AG04450 (cell line): ENCODE results near the gene GAREM2. TPM values are rescaled to one million over a fixed set of nuclear protein-coding genes. Genes with fewer than 3 reads are reported as not detected.

ENCODE experiments used
- CTCF ChIA-PET: fragments of 300-600, 350-600 bp; formaldehyde crosslinking; extraction: SDS; loops from one replicate; lab custom pipeline; 2022; ENCODE audit warnings: antibody characterized with exemption, inconsistent platforms; lab: Charles Lee
- POLR2A ChIA-PET: fragments of 350-600 bp; formaldehyde crosslinking; extraction: SDS; loops from one replicate; lab custom pipeline; 2021; ENCODE audit warnings: antibody characterized with exemption, inconsistent platforms; lab: Yijun Ruan, JAX
- DNase-seq: peaks from one replicate; pipeline ENCODE4 v3.0.0-alpha.2; 2011; ENCODE audit warnings: low read depth, low spot score
- H3K27ac ChIP-seq: one replicate; pipeline ENCODE4 v1.5.1; 2012; ENCODE audit warnings: low read depth, low read length, control low read depth
- H3K27me3 ChIP-seq: one replicate; pipeline ENCODE4 v1.6.0; 2012; ENCODE audit warnings: low read length; ENCODE audit not compliant: control insufficient read depth, insufficient read depth
- H3K4me3 ChIP-seq: 2 replicates; pipeline ENCODE4 v1.5.1; 2011; ENCODE audit warnings: mild to moderate bottlenecking, low read depth, low read length, control low read depth
- H3K9me3 ChIP-seq: 2 replicates; pipeline ENCODE4 v1.5.1; 2012; ENCODE audit warnings: low read length; ENCODE audit not compliant: control insufficient read depth, insufficient read depth
- CTCF ChIP-seq: IDR thresholded peaks from 2 replicates; pipeline ENCODE4 v1.5.1; 2011; ENCODE audit warnings: low read depth, low read length, control low read depth, inconsistent platforms
- polyA plus RNA-seq: library from polyadenylated mRNA; depleted of rRNA; stranded (reverse); fragments of >200 nt; gene quantifications from 2 replicates; pipeline ENCODE4 v1.2.3, GENCODE V29; 2011

GAREM2 gene
- polyA plus RNA-seq, 1 experiment = 2.8 TPM

DNA sequence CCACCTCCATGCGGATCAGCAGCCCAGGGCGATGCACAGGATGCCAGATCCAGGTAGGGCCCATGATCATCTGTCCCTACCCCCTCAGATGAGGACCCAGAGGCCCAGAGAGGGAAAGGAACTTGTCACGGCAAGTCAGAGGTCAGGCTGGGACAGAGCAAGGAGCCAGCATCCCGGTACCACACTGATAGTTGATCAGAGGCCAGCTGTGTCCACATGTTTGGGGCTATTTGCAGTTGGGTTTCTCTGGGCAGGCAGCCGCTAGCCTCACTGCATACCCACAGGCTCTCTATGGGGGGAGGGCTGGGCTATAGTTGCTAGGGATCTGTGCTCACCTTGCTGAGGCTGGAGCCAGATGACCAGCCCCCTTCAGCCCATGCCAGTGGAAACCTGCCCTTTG, 9.6 kb downstream of the GAREM2 start:
- TF ChIP-seq CTCF = no peak
- no peak overlapping the region for H3K4me3 ChIP-seq
- POLR2A ChIA-PET = no interaction called here
- DNase-seq = no peak
- H3K27me3 ChIP-seq = no peaks in the 10 kb centered on the region
- CTCF ChIA-PET = no interaction called here
- H3K9me3 ChIP-seq = no peaks in the 10 kb centered on the region
- no peak overlapping the region for H3K27ac ChIP-seq

DNA sequence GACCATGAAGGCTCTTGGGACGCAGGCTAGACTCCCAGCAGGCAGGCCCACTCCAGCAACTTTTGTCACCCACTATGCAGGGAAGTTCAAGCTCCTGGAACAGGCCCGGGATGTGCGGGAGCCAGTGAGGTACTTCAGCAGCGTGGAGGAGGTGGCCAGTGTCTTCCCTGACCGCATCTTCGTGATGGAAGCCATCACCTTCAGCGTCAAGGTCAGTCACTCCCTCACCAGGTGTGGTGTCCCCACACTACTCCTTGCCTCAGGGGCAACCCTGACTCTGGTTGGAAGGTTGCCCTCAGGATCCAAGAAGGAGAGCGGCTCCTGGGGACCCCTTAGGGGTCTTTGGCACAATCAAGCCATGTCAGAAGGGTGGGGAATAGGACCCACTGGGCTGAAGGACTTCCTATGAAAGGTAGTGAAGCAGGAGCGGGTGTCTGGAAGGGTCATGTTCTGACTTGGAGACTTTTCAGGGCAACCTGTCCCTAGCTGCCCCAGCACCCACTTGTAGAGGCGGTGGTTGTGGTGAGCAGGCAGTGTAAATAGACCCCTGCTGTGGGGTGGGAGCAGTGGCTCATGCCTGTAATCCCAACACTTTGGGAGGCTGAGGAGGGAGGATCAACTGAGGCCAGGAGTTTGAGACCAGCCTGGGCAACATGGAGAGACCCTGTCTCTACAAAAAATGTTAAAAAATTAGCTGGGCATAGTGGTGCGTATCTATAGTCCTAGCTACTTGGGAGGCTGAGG, 10.2 kb downstream of the GAREM2 start:
- CTCF ChIA-PET = interaction anchor here (2.6 kb wide), 1 partner anchor 232 kb away, joined by 19 read pairs; no protein-coding TSS in a partner anchor
- POLR2A ChIA-PET = no interaction called here
- Histone ChIP-seq H3K9me3 (no peaks in the 10 kb centered on the region), H3K4me3 (no peak overlapping the region), H3K27me3 (no peaks in the 10 kb centered on the region), H3K27ac (no peak overlapping the region)
- no peak for DNase-seq
- no peak for TF ChIP-seq CTCF

DNA sequence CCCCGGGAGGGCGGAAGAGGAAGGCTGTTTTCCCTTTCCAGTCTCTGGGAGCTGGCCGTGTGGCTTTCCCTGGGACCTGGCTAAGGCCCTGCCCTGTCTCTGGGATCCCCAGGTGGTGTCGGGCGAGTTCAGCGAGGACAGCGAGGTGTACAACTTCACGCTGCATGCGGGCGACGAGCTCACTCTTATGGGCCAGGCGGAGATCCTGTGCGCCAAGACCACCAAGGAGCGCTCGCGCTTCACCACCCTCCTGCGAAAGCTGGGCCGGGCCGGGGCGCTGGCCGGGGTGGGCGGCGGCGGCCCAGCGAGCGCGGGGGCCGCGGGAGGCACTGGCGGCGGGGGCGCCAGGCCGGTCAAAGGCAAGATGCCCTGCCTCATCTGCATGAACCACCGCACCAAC, 11.2 kb downstream of the GAREM2 start:
- Histone ChIP-seq H3K4me3 (peak overlapping the region; percentile 60), H3K9me3 (no peaks in the 10 kb centered on the region), H3K27me3 (no peaks in the 10 kb centered on the region), H3K27ac (no peak overlapping the region)
- no peak for TF ChIP-seq CTCF
- ChIA-PET CTCF (interaction anchor here (0.5 to 2.6 kb wide), 8 partner anchors 8 to 826 kb away, joined by 3 to 19 read pairs (median 4); no protein-coding TSS in a partner anchor), POLR2A (interaction anchor here (0.6 kb wide), 1 partner anchor 93 kb away, joined by 4 read pairs; no protein-coding TSS in a partner anchor)
- DNase-seq = no peak

DNA sequence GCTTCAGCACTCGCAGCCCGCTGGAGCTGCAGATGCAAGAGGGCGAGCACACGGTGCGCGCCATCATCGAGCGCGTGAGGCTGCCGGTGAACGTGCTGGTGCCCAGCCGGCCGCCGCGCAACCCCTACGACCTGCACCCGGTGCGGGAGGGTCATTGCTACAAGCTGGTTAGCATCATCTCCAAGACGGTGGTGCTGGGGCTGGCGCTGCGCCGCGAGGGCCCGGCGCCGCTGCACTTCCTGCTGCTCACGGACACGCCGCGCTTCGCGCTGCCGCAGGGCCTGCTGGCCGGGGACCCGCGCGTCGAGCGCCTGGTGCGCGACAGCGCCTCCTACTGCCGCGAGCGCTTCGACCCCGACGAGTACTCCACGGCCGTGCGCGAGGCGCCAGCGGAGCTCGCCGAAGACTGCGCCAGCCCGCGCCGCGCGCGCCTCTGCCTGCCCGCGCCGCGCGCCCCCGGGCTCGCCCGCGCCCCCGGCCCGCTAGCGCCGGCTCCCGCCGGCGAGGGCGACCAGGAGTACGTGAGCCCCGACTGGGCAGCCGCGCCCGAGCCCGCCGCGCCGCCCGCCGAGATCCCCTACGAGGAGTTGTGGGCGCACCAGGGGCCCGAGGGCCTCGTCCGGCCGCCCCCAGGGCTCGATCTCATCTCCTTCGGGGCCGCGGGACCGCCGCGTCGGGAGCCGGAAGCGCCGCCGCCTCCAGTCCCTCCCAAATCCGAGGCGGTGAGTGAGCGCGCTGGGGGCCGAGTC, 11.8 kb downstream of the GAREM2 start:
- H3K27me3 ChIP-seq = no peaks in the 10 kb centered on the region
- H3K27ac ChIP-seq = no peak overlapping the region
- peak; percentile 54 for TF ChIP-seq CTCF
- ChIA-PET POLR2A (interaction anchor here (0.6 kb wide), 1 partner anchor 93 kb away, joined by 4 read pairs; no protein-coding TSS in a partner anchor), CTCF (interaction anchor here (0.5 to 2.6 kb wide), 14 partner anchors 9 to 826 kb away, joined by 3 to 19 read pairs (median 4); no protein-coding TSS in a partner anchor)
- H3K9me3 ChIP-seq = no peaks in the 10 kb centered on the region
- peak; percentile 45 for DNase-seq
- H3K4me3 ChIP-seq = peak overlapping the region; percentile 60
